Uterus (tissue), 2 donors: ENCODE results near the gene SETMAR.

Experiments
- POLR2A ChIP-seq, 2 donors: fragments of 450-650 bp; IDR thresholded peaks; one replicate each; pipeline ENCODE4 v1.6.1; 2016; ENCODE audit warnings: antibody characterized with exemption in 2 of 2, mild to moderate bottlenecking in 1 of 2, moderate library complexity in 1 of 2
- TF ChIP-seq, protein P1 (sequence below), 4 experiments: fragments of 200-600 bp in 2 of 4; fragments of 450-650 bp in 2 of 4; sonication (generic) in 2 of 4; IDR thresholded peaks; one replicate each; pipeline ENCODE4 v1.5.1; 2016 to 2019; ENCODE audit warnings: antibody characterized with exemption in 4 of 4, mild to moderate bottlenecking in 2 of 4, moderate library complexity in 1 of 4

DNA sequence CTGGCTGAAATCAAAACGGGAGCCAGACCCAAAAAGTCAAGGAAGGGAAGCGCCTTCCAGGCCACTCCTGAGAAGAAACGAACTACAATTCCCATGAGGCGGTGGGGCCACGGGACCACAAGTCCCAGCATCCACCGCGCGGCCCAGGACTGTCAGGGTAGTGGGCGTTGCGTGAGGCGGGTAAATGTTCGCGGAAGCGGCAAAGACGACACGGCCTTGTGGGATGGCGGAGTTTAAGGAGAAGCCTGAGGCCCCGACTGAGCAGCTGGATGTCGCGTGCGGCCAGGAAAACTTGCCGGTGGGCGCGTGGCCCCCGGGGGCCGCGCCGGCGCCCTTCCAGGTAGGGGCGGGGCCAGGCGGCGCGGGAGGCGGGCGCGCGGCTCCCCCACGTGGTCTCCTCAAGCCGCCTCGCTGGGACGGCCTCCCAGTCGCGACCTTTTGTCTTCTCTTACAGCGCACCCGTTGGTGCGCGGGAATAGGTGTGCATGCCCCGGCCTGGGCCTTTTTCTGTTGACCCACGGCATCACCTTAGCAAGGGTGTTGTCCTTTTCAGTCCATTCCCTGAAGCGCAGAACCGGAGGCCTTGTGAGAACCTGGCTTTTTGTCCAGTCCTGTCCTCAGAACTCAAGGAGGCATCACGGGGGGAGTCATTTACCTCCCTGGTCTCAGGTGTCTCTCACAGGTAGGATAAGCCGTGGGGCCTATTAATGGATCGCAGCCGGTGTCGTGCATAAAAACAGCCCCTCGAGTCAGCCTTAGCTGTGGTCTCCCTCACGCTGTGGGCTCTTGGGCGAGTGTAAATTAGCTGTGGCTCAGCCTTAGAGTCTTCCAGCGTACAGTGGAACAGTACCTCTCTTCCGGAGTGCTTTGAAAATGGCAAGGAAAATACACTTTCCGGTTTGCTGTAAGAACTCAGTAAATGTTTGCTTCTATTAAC, at the start of gene SETMAR:
- peak; percentile 35 to 71 for TF ChIP-seq POLR2A (IDR thresholded peaks at IDR 0.05)
- TF ChIP-seq, protein P1, sequence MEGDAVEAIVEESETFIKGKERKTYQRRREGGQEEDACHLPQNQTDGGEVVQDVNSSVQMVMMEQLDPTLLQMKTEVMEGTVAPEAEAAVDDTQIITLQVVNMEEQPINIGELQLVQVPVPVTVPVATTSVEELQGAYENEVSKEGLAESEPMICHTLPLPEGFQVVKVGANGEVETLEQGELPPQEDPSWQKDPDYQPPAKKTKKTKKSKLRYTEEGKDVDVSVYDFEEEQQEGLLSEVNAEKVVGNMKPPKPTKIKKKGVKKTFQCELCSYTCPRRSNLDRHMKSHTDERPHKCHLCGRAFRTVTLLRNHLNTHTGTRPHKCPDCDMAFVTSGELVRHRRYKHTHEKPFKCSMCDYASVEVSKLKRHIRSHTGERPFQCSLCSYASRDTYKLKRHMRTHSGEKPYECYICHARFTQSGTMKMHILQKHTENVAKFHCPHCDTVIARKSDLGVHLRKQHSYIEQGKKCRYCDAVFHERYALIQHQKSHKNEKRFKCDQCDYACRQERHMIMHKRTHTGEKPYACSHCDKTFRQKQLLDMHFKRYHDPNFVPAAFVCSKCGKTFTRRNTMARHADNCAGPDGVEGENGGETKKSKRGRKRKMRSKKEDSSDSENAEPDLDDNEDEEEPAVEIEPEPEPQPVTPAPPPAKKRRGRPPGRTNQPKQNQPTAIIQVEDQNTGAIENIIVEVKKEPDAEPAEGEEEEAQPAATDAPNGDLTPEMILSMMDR (IDR thresholded peaks at IDR 0.05) = no peak
